ENCODE results near the gene OR1L1.

- no peak for TF ChIP-seq CTCF (IDR thresholded peaks at IDR 0.05; ENCODE audit: extremely low read depth in 1 of 2, insufficient read depth in 1 of 2, low read depth in 1 of 2, low read length in 2 of 2)
- no peak for TF ChIP-seq POLR2A (IDR thresholded peaks at IDR 0.05; ENCODE audit: low read depth, low read length)
- no peak for TF ChIP-seq JUN (IDR thresholded peaks at IDR 0.05; ENCODE audit: borderline replicate concordance, insufficient read depth, insufficient read length, low read depth)
These were observed at the start of gene OR1L1 for GRCh38 chr9:122661416-122661815.
